Neuron (in vitro differentiated cells): Measurements from ENCODE around the gene MED28.

Experiments
- H2AFZ ChIP-seq: one replicate; pipeline ENCODE4 v1.6.1; 2013; ENCODE audit warnings: low read depth, mild to moderate bottlenecking, inconsistent platforms, low read length, moderate library complexity
- H3K27me3 ChIP-seq: one replicate; pipeline ENCODE4 v1.6.1; 2013; ENCODE audit warnings: low read length; ENCODE audit not compliant: insufficient read depth
- H3K36me3 ChIP-seq: one replicate; pipeline ENCODE4 v1.6.1; 2013; ENCODE audit warnings: low read length; ENCODE audit not compliant: insufficient read depth
- H3K4me1 ChIP-seq: one replicate; pipeline ENCODE4 v1.6.1; 2013; ENCODE audit warnings: low read length; ENCODE audit not compliant: insufficient read depth
- H3K4me3 ChIP-seq: 2 replicates; pipeline ENCODE4 v1.5.1; 2013; ENCODE audit warnings: mild to moderate bottlenecking, low read length, moderate library complexity
- H3K9me3 ChIP-seq: one replicate; pipeline ENCODE4 v1.6.1; 2013; ENCODE audit warnings: low read length

The MED28 gene

DNA sequence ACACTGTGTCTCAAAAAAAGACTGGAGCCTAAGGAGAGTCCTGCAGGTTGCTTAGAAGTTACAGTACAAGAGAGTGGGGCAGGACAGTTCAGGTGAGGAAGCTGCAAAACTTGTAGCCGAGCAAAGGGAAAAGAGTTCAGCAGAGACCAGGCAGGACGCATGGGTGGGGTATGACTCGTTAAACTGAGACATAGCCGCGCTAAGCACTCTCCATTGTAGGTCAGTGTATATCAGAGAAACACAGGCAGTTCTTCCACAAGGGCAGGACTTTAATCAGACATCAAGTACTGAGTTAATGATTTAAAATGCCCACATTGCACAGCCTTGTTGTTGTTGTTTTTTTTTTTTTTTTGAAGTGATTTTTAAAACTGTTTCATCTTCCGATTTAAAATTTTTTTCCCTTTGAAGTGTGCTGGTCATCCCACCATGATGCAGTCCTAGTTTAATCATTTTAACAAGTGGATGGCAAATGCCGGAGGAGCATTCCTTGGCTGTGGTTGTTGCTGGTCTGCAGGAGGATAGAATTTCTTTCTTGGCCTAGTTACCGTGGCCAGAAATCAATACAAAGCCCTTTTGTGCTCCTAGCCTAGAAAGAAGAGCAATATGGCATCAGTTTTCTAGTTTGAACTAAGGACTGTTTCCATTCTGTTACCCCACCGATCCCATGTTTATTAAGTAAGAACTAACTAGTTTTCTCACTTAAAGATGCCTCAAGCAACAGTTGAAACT is 27.2 kb upstream of the MED28 start:
- no peak overlapping the region for H2AFZ ChIP-seq
- no peaks in the 10 kb centered on the region for H3K27me3 ChIP-seq
- no peaks in the 10 kb centered on the region for H3K9me3 ChIP-seq
- H3K4me1 ChIP-seq = no peaks in the 10 kb centered on the region
- no peak overlapping the region for H3K4me3 ChIP-seq
- H3K36me3 ChIP-seq = peaks cover 58% of the 10 kb centered on the region

DNA sequence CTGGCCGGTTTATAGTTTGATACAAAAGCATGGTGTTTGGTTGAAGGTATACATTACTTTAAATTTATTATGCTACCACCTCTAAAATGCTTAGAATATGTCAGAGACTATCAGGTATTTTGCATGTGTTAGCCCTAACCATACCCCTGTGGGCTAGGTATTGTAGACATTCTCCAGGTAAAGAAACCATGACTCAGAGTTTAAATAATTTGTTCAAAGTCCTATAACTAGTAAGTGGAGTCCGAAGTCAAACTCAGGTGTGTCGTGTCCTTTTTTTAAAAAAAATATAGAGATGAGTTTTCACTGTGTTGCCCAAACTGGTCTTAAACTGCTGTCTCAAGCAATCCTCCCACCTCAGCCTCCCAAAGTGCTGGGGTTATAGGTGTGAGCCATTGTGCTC is 25.1 kb upstream of the MED28 start:
- no peak overlapping the region for H3K4me3 ChIP-seq
- H3K27me3 ChIP-seq = no peaks in the 10 kb centered on the region
- no peak overlapping the region for H2AFZ ChIP-seq
- peaks cover 56% of the 10 kb centered on the region for H3K36me3 ChIP-seq
- H3K9me3 ChIP-seq = no peaks in the 10 kb centered on the region
- no peaks in the 10 kb centered on the region for H3K4me1 ChIP-seq

DNA sequence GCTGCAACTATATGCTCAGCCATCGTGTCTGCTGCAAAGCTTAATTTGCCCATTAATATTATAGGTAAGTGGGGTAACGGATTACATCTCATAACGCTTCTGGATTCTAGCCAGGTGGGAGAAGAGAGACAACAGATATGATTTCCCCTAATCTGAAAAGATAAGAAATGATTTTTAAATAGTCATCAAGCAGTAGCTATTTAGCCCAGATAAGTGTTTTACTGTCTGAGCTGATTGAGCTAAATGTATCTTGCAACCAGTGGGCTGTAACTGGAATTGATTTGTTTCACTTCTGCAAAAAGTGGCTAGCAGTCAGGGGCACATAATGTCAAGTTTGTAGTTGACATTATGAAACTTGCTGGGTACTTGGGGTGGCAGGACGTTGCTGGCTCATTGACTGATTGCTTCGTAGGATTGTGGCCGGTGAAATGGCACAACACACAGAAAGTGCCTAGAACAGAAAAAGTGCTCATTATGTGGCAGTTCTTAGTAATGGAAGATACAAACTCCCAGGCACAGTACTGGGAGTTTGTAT is 18.9 kb upstream of the MED28 start:
- Histone ChIP-seq H3K9me3 (no peaks in the 10 kb centered on the region), H2AFZ (no peak overlapping the region), H3K36me3 (peaks cover 50% of the 10 kb centered on the region), H3K4me1 (no peaks in the 10 kb centered on the region), H3K27me3 (no peaks in the 10 kb centered on the region), H3K4me3 (no peak overlapping the region)

DNA sequence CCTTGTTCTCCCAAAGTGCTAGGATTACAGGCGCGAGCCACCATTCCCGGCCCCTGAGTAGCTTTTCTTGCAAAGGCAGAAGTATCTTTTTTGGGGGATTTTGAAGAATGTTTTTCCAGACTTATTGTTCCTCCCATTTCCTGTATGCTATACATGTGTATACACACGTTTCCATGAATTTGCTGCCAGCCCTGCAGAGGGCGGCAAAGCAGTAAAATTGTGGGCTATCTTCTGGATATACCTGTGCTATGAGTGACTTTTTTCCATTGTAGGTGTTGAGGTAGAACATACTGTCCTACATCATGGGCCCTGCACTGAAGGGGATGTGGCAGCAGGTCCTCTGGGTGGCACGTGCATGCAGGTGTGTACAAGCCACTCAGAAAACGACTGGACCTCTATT is 16.9 kb upstream of the MED28 start:
- Histone ChIP-seq H3K4me1 (no peaks in the 10 kb centered on the region), H3K9me3 (no peaks in the 10 kb centered on the region), H3K36me3 (peaks cover 46% of the 10 kb centered on the region)

DNA sequence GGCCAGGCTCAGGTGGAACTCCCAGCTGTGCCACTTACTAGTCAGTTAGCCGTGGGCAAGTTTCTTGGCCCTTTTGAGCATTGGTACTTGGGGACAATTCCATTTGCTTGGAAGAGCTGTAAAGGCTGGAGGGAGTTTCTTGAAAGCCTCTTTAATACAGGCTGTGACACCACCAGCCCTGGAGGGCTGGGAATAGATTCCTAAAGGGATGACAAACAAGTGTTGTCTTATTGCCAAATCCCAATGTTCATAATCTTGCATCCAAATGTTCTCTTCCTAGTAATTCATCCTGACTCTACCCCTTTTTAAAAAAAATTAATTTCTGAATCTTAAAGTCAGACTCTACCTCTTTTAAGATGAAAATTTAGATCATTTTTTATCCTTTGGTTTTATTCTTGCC is 14.6 kb upstream of the MED28 start:
- Histone ChIP-seq H3K4me1 (no peaks in the 10 kb centered on the region), H3K9me3 (no peaks in the 10 kb centered on the region), H3K27me3 (no peaks in the 10 kb centered on the region), H3K4me3 (no peak overlapping the region), H3K36me3 (peaks cover 38% of the 10 kb centered on the region), H2AFZ (no peak overlapping the region)

More for the DNA sequence above, 16.9 kb upstream of the MED28 start:
- no peak overlapping the region for H2AFZ ChIP-seq
- no peaks in the 10 kb centered on the region for H3K27me3 ChIP-seq
- H3K4me3 ChIP-seq = no peak overlapping the region

DNA sequence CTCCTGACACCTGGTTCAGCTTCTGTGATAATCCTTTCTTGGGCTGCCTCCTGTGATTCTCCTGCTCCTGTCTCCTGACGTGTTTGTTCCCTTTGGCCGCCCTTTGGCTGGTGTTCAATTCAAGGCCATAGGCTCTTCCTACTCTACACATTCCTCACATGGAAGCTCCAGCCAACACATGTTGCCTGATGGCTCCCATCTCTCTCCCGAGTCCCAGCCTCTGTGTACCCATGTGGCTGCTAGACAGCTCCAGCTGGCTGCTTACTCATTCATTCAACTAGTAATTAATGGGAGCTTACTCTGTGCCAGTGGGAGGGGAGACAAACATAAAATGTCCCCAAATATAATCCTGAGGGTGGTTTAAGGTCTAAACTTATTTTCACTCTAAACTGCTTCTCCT is 9.2 kb upstream of the MED28 start:
- no peak overlapping the region for H3K4me3 ChIP-seq
- no peaks in the 10 kb centered on the region for H3K27me3 ChIP-seq
- no peak overlapping the region for H2AFZ ChIP-seq
- H3K36me3 ChIP-seq = peaks cover 37% of the 10 kb centered on the region
- H3K9me3 ChIP-seq = no peaks in the 10 kb centered on the region
- no peaks in the 10 kb centered on the region for H3K4me1 ChIP-seq

DNA sequence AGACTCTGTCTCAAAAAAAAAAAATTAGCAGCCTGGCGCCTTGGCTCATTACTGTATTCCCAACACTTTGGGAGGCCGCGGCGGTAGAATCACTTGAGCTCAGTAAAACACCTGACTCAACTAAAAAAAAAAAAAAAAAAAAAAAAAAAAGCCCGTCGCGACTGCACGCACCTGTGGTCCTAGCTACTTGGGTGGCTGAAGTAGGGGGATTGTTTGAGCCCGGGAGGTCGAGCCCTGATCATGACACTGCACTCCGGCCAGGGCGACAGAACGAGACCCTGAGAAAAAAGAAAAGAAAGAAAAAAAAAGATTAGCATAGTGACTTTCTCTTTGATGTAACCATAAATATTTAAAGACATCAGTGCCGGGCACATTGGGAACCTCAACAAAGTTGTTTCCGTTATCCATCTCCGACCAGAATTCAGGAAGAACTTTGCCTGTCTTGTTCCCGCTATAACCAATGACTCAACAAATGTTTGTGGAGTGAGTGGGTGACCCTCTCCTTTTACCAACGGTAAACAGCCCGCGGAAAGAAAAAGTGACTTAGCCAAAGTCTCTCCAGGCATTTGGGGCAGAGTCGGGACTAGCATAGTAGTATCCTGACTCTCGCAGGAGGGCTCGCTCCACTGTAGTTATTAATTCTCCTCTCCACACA is 553 bp upstream of the MED28 start:
- peaks cover 6% of the 10 kb centered on the region for H3K4me1 ChIP-seq
- no peaks in the 10 kb centered on the region for H3K9me3 ChIP-seq
- peak overlapping the region; percentile 97 for H2AFZ ChIP-seq
- no peaks in the 10 kb centered on the region for H3K27me3 ChIP-seq
- H3K36me3 ChIP-seq = peaks cover 18% of the 10 kb centered on the region
- peak overlapping the region; percentile 79 for H3K4me3 ChIP-seq

DNA sequence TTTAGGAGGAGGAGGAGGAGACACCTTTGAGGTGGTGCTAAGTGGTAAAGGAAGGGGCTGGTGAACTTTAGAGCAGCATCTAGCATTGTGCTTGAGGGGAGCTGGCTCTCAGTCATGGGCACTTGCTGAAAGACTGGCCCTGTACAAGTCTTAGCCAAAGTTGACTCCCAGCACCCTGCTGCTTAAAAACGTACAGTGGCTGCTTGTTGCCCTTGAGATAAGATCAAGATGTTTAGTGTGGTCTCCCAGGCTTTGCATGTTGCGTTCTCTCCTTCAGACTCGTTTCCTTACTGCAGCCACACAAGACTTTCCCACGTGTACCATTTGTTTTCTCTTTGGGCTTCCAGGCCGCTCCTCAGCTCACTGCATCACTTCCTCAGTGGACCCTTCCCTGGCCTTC is 1.8 kb downstream of the MED28 start:
- Histone ChIP-seq H3K27me3 (no peaks in the 10 kb centered on the region), H3K4me3 (no peak overlapping the region), H2AFZ (no peak overlapping the region), H3K4me1 (peaks cover 6% of the 10 kb centered on the region), H3K36me3 (peaks cover 41% of the 10 kb centered on the region), H3K9me3 (no peaks in the 10 kb centered on the region)

DNA sequence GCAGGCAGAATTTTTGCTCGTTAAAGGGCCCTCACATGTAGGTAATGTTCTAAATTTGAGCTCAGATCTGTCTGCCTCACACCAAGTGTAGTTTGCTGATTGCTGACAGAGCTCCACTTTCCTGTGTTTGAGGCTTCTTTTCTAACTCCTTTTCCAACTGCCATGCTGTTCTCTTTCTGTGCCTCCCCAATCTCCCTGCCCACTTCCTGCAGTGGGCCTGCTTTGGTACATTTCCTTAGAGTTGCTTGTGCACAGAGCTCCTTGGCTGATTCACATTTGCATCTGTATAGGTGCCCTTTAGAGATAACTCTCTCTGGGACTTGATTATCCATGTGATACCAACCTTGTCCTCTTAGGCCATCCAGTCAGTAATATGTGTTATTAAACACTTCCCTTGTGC is 4.5 kb downstream of the MED28 start:
- H3K36me3 ChIP-seq = peaks cover 65% of the 10 kb centered on the region
- H3K9me3 ChIP-seq = no peaks in the 10 kb centered on the region
- H3K27me3 ChIP-seq = no peaks in the 10 kb centered on the region
- H3K4me1 ChIP-seq = peaks cover 6% of the 10 kb centered on the region
- no peak overlapping the region for H2AFZ ChIP-seq
- H3K4me3 ChIP-seq = no peak overlapping the region

DNA sequence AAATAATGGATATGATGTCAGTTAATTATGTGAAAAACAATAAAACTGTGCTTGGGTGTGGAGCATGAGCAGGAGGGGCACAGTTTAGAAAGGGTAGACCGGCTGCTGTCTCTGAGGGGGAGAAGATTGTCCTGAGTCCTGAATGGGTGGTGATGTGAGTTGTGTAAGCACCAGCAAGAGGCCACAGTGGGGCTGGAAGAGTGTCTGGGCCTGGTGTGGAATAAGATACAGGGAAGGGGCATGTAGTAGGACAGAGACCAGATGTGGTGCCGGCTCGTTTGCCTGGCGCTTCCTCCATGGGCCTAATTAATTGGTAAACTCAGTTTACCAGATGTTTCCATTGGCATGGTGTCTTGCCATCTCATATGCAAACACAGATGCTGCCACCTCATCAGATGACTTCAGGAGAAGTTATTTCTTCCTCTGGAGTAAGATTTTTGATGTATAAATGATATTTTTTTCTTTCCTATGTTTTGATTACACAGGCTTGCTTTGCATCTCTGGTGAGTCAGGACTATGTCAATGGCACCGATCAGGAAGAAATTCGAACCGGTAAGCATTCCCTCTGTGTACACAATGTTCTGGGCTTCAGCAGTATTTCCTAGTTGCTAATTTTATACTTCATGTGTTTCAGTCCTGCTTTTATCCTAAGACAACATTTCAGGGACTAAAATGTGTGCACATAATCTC is 5.1 kb downstream of the MED28 start:
- H2AFZ ChIP-seq = no peak overlapping the region
- H3K9me3 ChIP-seq = no peaks in the 10 kb centered on the region
- no peaks in the 10 kb centered on the region for H3K27me3 ChIP-seq
- H3K4me1 ChIP-seq = peaks cover 6% of the 10 kb centered on the region
- no peak overlapping the region for H3K4me3 ChIP-seq
- H3K36me3 ChIP-seq = peaks cover 72% of the 10 kb centered on the region

DNA sequence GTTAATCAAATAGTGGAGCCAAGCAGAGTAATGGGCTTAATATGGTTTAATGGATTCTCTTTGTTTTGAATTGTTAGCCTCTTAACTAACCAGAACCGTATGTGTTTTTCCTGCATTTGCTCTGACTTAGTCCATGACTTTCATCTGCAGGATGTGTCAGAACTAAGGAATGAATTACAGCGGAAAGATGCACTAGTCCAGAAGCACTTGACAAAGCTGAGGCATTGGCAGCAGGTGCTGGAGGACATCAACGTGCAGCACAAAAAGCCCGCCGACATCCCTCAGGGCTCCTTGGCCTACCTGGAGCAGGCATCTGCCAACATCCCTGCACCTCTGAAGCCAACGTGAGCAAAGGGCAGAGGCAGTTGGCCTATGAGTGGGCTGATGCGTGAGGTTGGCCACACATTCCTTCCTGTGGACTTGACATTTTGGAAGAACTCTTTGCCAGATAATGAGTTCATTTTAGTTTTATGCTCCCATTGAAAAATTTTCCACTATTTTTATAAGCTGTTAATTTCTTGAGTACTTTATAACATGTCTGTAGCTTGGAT is 9.1 kb downstream of the MED28 start:
- Histone ChIP-seq H2AFZ (no peak overlapping the region), H3K4me1 (no peaks in the 10 kb centered on the region), H3K4me3 (no peak overlapping the region), H3K36me3 (peaks cover 90% of the 10 kb centered on the region), H3K27me3 (no peaks in the 10 kb centered on the region), H3K9me3 (no peaks in the 10 kb centered on the region)

DNA sequence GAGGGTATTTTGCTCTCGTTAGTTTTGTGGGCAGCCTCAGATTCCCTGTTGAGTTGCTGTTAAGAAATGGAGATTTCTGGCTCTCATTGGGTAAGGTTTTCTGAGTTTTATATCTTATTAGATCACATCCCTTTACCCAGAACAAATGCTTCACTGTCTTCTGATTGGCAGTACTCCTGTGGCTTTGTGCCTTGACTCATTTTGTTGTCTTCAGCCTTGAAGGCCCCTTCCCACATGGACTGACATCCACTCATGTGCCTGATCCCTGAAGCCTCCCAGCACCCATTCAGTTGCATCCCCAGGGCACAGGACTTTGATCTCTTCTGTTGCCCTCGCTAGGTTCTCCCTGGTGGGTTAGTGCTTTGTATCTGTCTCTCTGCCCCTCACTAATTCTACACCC is 10.4 kb downstream of the MED28 start:
- no peaks in the 10 kb centered on the region for H3K27me3 ChIP-seq
- no peak overlapping the region for H3K4me3 ChIP-seq
- H3K9me3 ChIP-seq = no peaks in the 10 kb centered on the region
- no peaks in the 10 kb centered on the region for H3K4me1 ChIP-seq
- H3K36me3 ChIP-seq = peaks cover 90% of the 10 kb centered on the region
- no peak overlapping the region for H2AFZ ChIP-seq

DNA sequence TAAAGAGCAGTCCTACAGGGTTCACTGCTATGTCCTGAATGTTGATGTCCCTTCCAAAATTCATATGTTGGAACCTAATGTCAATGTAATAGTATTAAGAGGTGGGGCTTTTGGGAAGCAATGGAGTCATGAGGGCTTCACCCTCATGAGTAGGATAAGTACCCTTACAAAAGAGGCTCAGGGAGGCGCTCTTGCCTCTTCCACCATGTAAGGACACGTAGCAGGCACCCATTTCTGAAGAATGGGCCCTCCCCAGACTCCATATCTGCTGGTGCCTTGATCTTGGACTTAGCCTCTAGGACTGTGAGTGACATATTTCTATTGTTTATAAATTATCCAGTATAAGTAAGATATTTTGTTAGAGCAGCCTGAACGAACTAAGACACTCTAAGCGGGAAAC is 15.8 kb downstream of the MED28 start:
- no peaks in the 10 kb centered on the region for H3K4me1 ChIP-seq
- H3K36me3 ChIP-seq = peaks cover 86% of the 10 kb centered on the region
- H3K9me3 ChIP-seq = no peaks in the 10 kb centered on the region
- no peaks in the 10 kb centered on the region for H3K27me3 ChIP-seq
- no peak overlapping the region for H2AFZ ChIP-seq
- H3K4me3 ChIP-seq = no peak overlapping the region
